ENCODE measurements around the gene CFAP299.

CFAP299 gene

GRCh38 chr4:80471756-80472155 is 136.2 kb downstream of the CFAP299 start:
- no peak overlapping the region for H3K27ac ChIP-seq
- TF ChIP-seq ZFX (IDR thresholded peaks at IDR 0.05; ENCODE audit: borderline replicate concordance) (no peak), CTCF (IDR thresholded peaks at IDR 0.05) (no peak)

DNA sequence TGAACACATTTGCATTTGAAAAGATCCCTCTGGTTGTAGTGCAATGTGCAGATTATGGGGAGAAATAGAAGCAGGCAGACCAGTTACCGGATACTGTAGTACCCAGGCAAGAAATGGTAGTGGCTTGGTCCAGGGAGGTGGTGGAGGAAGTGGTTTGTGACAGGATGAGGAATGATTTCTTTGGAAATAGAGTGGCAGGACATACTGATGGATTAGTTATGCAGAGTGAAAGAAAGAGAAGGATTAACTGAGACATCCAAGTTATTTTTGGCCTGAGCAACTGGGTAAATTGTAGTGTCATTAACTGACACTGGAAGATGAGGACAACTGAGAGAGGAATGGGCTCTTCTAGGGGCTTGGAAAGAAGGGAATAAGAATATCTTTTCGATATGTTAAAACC is 139.7 kb downstream of the CFAP299 start:
- H3K27ac ChIP-seq, result no peak overlapping the region
- TF ChIP-seq CTCF (IDR thresholded peaks at IDR 0.05) (no peak), ZFX (IDR thresholded peaks at IDR 0.05; ENCODE audit: borderline replicate concordance) (no peak)

- TF ChIP-seq ZFX (IDR thresholded peaks at IDR 0.05; ENCODE audit: borderline replicate concordance) (no peak), CTCF (IDR thresholded peaks at IDR 0.05) (no peak)
Measured at GRCh38 chr4:80475798-80476197, 140.3 kb downstream of the CFAP299 start.

GRCh38 chr4:80484712-80485111 is 149.2 kb downstream of the CFAP299 start:
- H3K27ac ChIP-seq, result no peak overlapping the region
- TF ChIP-seq CTCF (IDR thresholded peaks at IDR 0.05) (no peak), ZFX (IDR thresholded peaks at IDR 0.05; ENCODE audit: borderline replicate concordance) (no peak)

More at GRCh38 chr4:80475798-80476197, 140.3 kb downstream of the CFAP299 start:
- no peak overlapping the region for H3K27ac ChIP-seq

GRCh38 chr4:80486603-80487002 is 151.1 kb downstream of the CFAP299 start:
- H3K27ac ChIP-seq, result no peak overlapping the region
- no peak for TF ChIP-seq CTCF (IDR thresholded peaks at IDR 0.05)
- TF ChIP-seq ZFX (IDR thresholded peaks at IDR 0.05; ENCODE audit: borderline replicate concordance), result no peak

DNA sequence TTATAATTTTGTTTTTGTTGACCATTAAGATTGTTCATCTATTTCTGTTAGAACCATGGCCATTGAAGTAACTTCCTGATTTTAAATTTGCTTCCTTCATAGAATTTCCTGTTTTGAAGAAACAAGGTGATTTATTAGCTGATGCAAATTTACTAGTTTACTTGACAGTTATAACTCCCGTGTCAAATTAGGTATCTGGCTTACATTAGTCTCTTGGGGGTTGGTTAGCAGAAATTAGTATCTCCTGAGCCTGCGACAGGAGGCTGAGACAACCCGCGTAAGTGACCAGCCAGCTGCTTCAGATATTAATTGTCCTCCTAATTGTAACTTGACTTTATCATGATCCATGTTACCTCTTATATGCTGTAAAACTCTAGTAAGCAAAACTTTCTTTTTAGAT is 154.3 kb downstream of the CFAP299 start:
- H3K27ac ChIP-seq, result no peak overlapping the region
- TF ChIP-seq ZFX (IDR thresholded peaks at IDR 0.05; ENCODE audit: borderline replicate concordance) (no peak), CTCF (IDR thresholded peaks at IDR 0.05) (no peak)

DNA sequence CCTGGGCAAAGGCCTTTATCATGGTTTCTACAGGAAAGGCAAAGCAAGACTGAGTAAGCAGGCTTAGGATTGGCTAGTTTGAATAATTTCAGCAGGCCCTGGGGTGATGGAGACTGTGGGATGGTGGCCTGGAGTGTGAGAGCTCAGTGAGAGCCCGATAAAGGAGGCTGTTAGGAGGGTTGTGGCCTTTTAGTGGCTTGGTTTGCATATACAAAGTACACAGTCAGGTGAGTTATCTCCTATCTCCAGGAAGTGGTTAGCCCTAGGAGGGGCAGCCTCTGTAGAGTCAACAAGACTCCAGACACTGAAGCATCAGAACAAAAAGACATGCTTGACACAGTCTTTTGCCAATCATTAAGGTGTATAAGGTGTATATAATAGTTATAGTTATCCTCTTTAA is 157.2 kb downstream of the CFAP299 start:
- H3K27ac ChIP-seq, result no peak overlapping the region

More for the DNA sequence above, 157.2 kb downstream of the CFAP299 start:
- no peak for TF ChIP-seq ZFX (IDR thresholded peaks at IDR 0.05; ENCODE audit: borderline replicate concordance)
- no peak for TF ChIP-seq CTCF (IDR thresholded peaks at IDR 0.05)
